ENCODE results near the gene UIMC1.

- TF ChIP-seq CTCF (IDR thresholded peaks at IDR 0.05): no peak
- TF ChIP-seq POLR2A (IDR thresholded peaks at IDR 0.05): no peak
- TF ChIP-seq EP300 (IDR thresholded peaks at IDR 0.05): no peak
These were observed 76.9 kb downstream of the UIMC1 start for GRCh38 chr5:176929654-176930053.
